H1 (cell line): ENCODE measurements around the gene INTS7. TPM values are rescaled to one million over a fixed set of nuclear protein-coding genes. Genes with fewer than 3 reads are reported as not detected.

ENCODE experiments used
- CTCF ChIA-PET: fragments of 300-600 bp; sonication (Branson Sonifier 250); formaldehyde crosslinking; loops from one replicate; lab custom pipeline; 2021; ENCODE audit not compliant: partially characterized antibody; lab: Charles Lee
- POLR2A ChIA-PET: fragments of 300-600 bp; sonication (Branson Sonifier 250); formaldehyde crosslinking; loops from one replicate; lab custom pipeline; 2021; ENCODE audit warnings: inconsistent platforms; ENCODE audit not compliant: partially characterized antibody; lab: Charles Lee
- DNase-seq, 2 experiments: peaks; one replicate each; pipeline versions ENCODE4 v3.0.0 to v3.0.0-alpha.2; 2010 to 2022; ENCODE audit warnings: low spot score in 2 of 2, low read depth in 1 of 2, mixed read lengths in 1 of 2
- FAIRE-seq: peaks from 2 replicates; lab custom pipeline; 2011; peaks lifted over from hg19 to GRCh38; lab: Jason Lieb, UNC
- H2AFZ ChIP-seq: 2 replicates; pipeline ENCODE4 v1.8.1; 2012; ENCODE audit warnings: low read length, inconsistent platforms
- H2AK5ac ChIP-seq: 2 replicates; pipeline ENCODE4 v1.6.1; 2013; ENCODE audit warnings: low read depth, low read length
- H2BK120ac ChIP-seq: replicated peaks from 2 replicates; pipeline ENCODE3; 2013; ENCODE audit warnings: low read depth, low read length, inconsistent platforms
- H2BK12ac ChIP-seq: 2 replicates; pipeline ENCODE4 v1.6.1; 2013; ENCODE audit warnings: low read depth, low read length
- H2BK15ac ChIP-seq: 2 replicates; pipeline ENCODE4 v1.6.1; 2013; ENCODE audit warnings: low read length
- H2BK20ac ChIP-seq: 2 replicates; pipeline ENCODE4 v1.6.1; 2013; ENCODE audit warnings: low read length
- H2BK5ac ChIP-seq: 2 replicates; pipeline ENCODE4 v1.6.1; 2013; ENCODE audit warnings: low read depth, low read length
- H3K14ac ChIP-seq: 2 replicates; pipeline ENCODE4 v1.6.1; 2013; ENCODE audit warnings: inconsistent platforms; ENCODE audit not compliant: insufficient read length
- H3K18ac ChIP-seq: 2 replicates; pipeline ENCODE4 v1.6.1; 2013; ENCODE audit warnings: low read length; ENCODE audit errors: extremely low read depth
- H3K23ac ChIP-seq: 2 replicates; pipeline ENCODE4 v1.6.1; 2013; ENCODE audit warnings: inconsistent platforms; ENCODE audit not compliant: insufficient read length
- H3K23me2 ChIP-seq: 2 replicates; pipeline ENCODE4 v1.6.1; 2013; ENCODE audit warnings: low read depth, low read length
- H3K27ac ChIP-seq: 2 replicates; pipeline ENCODE4 v1.6.1; 2011; ENCODE audit warnings: low read depth, low read length, inconsistent platforms
- H3K27me3 ChIP-seq, 4 experiments: replicated peaks in 1 of 4; 1 replicate in 1 of 4; 2 replicates in 3 of 4; pipeline versions ENCODE4 v1.6.1 to v1.8.1; 2011 to 2013; ENCODE audit warnings: low read length in 3 of 4, mild to moderate bottlenecking in 3 of 4, inconsistent platforms in 2 of 4, mixed read lengths in 2 of 4, moderate library complexity in 1 of 4; ENCODE audit not compliant: control insufficient read depth in 3 of 4, insufficient read depth in 3 of 4; ENCODE audit errors: extremely low read depth in 1 of 4
- H3K36me3 ChIP-seq, 4 experiments: 2 replicates each; pipeline versions ENCODE4 v1.6.1 to v1.8.1; 2011 to 2013; ENCODE audit warnings: mild to moderate bottlenecking in 4 of 4, low read length in 3 of 4, moderate library complexity in 2 of 4, control low read depth in 1 of 4, inconsistent platforms in 1 of 4; ENCODE audit not compliant: insufficient read depth in 4 of 4, control insufficient read depth in 2 of 4
- H3K4ac ChIP-seq: replicated peaks from 2 replicates; pipeline ENCODE3; 2013; ENCODE audit warnings: low read length, low read depth, mixed read lengths, inconsistent platforms; ENCODE audit not compliant: insufficient read length
- H3K4me1 ChIP-seq, 4 experiments: replicated peaks in 1 of 4; 1 replicate in 1 of 4; 2 replicates in 3 of 4; pipeline versions ENCODE4 v1.6.1 to v1.8.1; 2011 to 2013; ENCODE audit warnings: low read length in 3 of 4, inconsistent platforms in 2 of 4, mixed read lengths in 1 of 4; ENCODE audit not compliant: insufficient read depth in 4 of 4, control insufficient read depth in 3 of 4
- H3K4me2 ChIP-seq, 2 experiments: 2 replicates each; pipeline versions ENCODE4 v1.6.1 to v1.8.1; 2011 to 2013; ENCODE audit warnings: low read depth in 2 of 2, low read length in 2 of 2, control low read depth in 1 of 2, inconsistent platforms in 1 of 2, mild to moderate bottlenecking in 1 of 2; ENCODE audit not compliant: insufficient read depth in 1 of 2
- H3K4me3 ChIP-seq, 4 experiments: fragments of 200-600, 300-600 bp in 1 of 4; sonication (generic), shearing (Covaris generic), sonication (Bioruptor Twin) in 1 of 4; 2 replicates each; pipeline versions ENCODE4 v1.5.1 to v1.8.1; 2011 to 2016; ENCODE audit warnings: low read length in 4 of 4, low read depth in 3 of 4, control low read depth in 2 of 4, inconsistent platforms in 2 of 4, mild to moderate bottlenecking in 2 of 4, mixed read lengths in 1 of 4, moderate library complexity in 1 of 4; ENCODE audit not compliant: insufficient read depth in 2 of 4; ENCODE audit errors: extremely low read depth in 1 of 4
- H3K56ac ChIP-seq: replicated peaks from 2 replicates; pipeline ENCODE3; 2013; ENCODE audit warnings: low read depth, mild to moderate bottlenecking, mixed read lengths, low read length, inconsistent platforms; ENCODE audit not compliant: insufficient read length
- H3K79me1 ChIP-seq: 2 replicates; pipeline ENCODE4 v1.6.1; 2013; ENCODE audit warnings: low read depth, low read length, control low read depth
- H3K79me2 ChIP-seq, 2 experiments: 2 replicates each; pipeline versions ENCODE4 v1.6.1 to v1.8.1; 2012 to 2013; ENCODE audit warnings: low read length in 2 of 2, mild to moderate bottlenecking in 2 of 2, inconsistent platforms in 1 of 2; ENCODE audit not compliant: insufficient read depth in 2 of 2, control insufficient read depth in 1 of 2
- H3K9ac ChIP-seq, 4 experiments: replicated peaks in 1 of 4; 1 replicate in 1 of 4; 2 replicates in 3 of 4; pipeline versions ENCODE4 v1.6.1 to v1.8.1; 2011 to 2013; ENCODE audit warnings: low read depth in 3 of 4, low read length in 3 of 4, control low read depth in 2 of 4, mild to moderate bottlenecking in 2 of 4, moderate library complexity in 2 of 4, inconsistent platforms in 1 of 4; ENCODE audit errors: extremely low read depth in 1 of 4
- H3K9me3 ChIP-seq, 2 experiments: 2 replicates each; pipeline versions ENCODE4 v1.6.1 to v1.8.1; 2012 to 2013; ENCODE audit warnings: mild to moderate bottlenecking in 2 of 2, moderate library complexity in 2 of 2, control low read depth in 1 of 2, inconsistent platforms in 1 of 2, low read depth in 1 of 2, low read length in 1 of 2, mixed read lengths in 1 of 2; ENCODE audit not compliant: insufficient read depth in 2 of 2
- H4K20me1 ChIP-seq, 2 experiments: replicated peaks in 1 of 2; 2 replicates each; pipeline versions ENCODE3 to v1.8.1; 2011 to 2013; ENCODE audit warnings: inconsistent platforms in 2 of 2, low read length in 2 of 2, mild to moderate bottlenecking in 1 of 2; ENCODE audit not compliant: insufficient read depth in 2 of 2, control insufficient read depth in 1 of 2
- H4K5ac ChIP-seq: 2 replicates; pipeline ENCODE4 v1.6.1; 2013; ENCODE audit warnings: low read length, low read depth, mixed read lengths, inconsistent platforms; ENCODE audit not compliant: insufficient read length
- H4K8ac ChIP-seq: 2 replicates; pipeline ENCODE4 v1.8.0; 2013; ENCODE audit warnings: mild to moderate bottlenecking, moderate library complexity, low read length, inconsistent platforms; ENCODE audit not compliant: insufficient read depth; ENCODE audit errors: extremely low read depth
- H4K91ac ChIP-seq: replicated peaks from 2 replicates; pipeline ENCODE3; 2013; ENCODE audit warnings: low read length, mixed read lengths, inconsistent platforms; ENCODE audit not compliant: insufficient read length
- PHF8 ChIP-seq: fragments of 200-600 bp; sonication (generic); conservative IDR thresholded peaks from 2 replicates; pipeline ENCODE4 v1.7.1; 2012; ENCODE audit warnings: low read depth, mild to moderate bottlenecking, inconsistent platforms, low read length, moderate library complexity
- WGBS, 2 experiments: shearing (Covaris generic) in 1 of 2; methylation state at CpG; one replicate each; pipeline versions ENCODE4 v1.1.6 to v1.1.7; 2013 to 2015; ENCODE audit warnings: low lambda C conversion rate in 2 of 2, mixed read lengths in 2 of 2, inconsistent platforms in 1 of 2, low coverage in 1 of 2, missing lambda C conversion rate in 1 of 2; ENCODE audit not compliant: insufficient replicate concordance in 2 of 2, insufficient coverage in 1 of 2, insufficient read length in 1 of 2; ENCODE audit errors: extremely low coverage in 1 of 2, missing lambda C conversion rate in 1 of 2; 5-methylcytosine and 5-hydroxymethylcytosine counted together
- polyA plus RNA-seq, 7 experiments: library from polyadenylated mRNA; depleted of rRNA in 3 of 7; stranded (reverse) in 5 of 7; unstranded in 2 of 7; fragments of >200 nt in 5 of 7; fragments of 200-250 nt in 2 of 7; gene quantifications; 1 replicate in 5 of 7; 2 replicates in 1 of 7; 4 replicates in 1 of 7; pipeline versions ENCODE4 v1.2.1 to v1.2.3, GENCODE V29; 2011 to 2013; ENCODE audit warnings: missing spikeins in 2 of 7, mixed read lengths in 2 of 7
- total RNA-seq: library from RNA; stranded (reverse); fragmentation: NEBNext Ultra II Directional; extraction: Animal tissue kit (Norgen Biotek cat#: 25700); gene quantifications from 2 replicates; pipeline ENCODE4 v1.2.1, GENCODE V29; 2021

The INTS7 gene
- total and polyA plus RNA-seq, 2 of the 8 experiments (the other 6 are each of a cell fraction or from before 2014, with no cell fraction given), result 15.2 to 22.4 TPM

GRCh38 chr1:211895126-211895759 is 140.1 kb downstream of the INTS7 start:
- H2AK5ac ChIP-seq, result no peak overlapping the region
- H3K4me1 ChIP-seq, result no peaks in the 10 kb centered on the region
- H3K4ac ChIP-seq, result no peak overlapping the region
- ChIA-PET CTCF (no interaction called here), POLR2A (no interaction called here)
- H4K8ac ChIP-seq, result no peak overlapping the region
- H3K9me3 ChIP-seq, result no peaks in the 10 kb centered on the region
- no peak overlapping the region for H4K5ac ChIP-seq
- no peaks in the 10 kb centered on the region for H4K20me1 ChIP-seq
- FAIRE-seq (no peak), DNase-seq (no peak)
- no peak overlapping the region for H2BK120ac ChIP-seq
- H3K27me3 ChIP-seq, result no peaks in the 10 kb centered on the region
- no peak overlapping the region for H2BK20ac ChIP-seq
- no peak overlapping the region for H3K14ac ChIP-seq
- H3K79me2 ChIP-seq, result no peaks in the 10 kb centered on the region
- H3K27ac ChIP-seq, result no peak overlapping the region
- no peak overlapping the region for H4K91ac ChIP-seq
- H3K18ac ChIP-seq, result no peak overlapping the region
- H3K36me3 ChIP-seq, result no peaks in the 10 kb centered on the region
- H3K23me2 ChIP-seq, result no peaks in the 10 kb centered on the region
- no peak overlapping the region for H2BK5ac ChIP-seq
- no peak overlapping the region for H2BK12ac ChIP-seq
- WGBS, 2 experiments, result 89% methylated on average over 2 of the region's 3 CpGs; no CpG with 5 or more reads in 1 of the 2 experiments
- H3K4me3 ChIP-seq, result no peak overlapping the region
- H3K79me1 ChIP-seq, result no peaks in the 10 kb centered on the region
- H2BK15ac ChIP-seq, result no peak overlapping the region
- no peak overlapping the region for H2AFZ ChIP-seq
- H3K23ac ChIP-seq, result no peak overlapping the region
- no peak overlapping the region for H3K4me2 ChIP-seq
- no peak overlapping the region for H3K9ac ChIP-seq
- H3K56ac ChIP-seq, result no peak overlapping the region
- no peak for TF ChIP-seq PHF8
